ENCODE measurements around the gene CTIF.
A peak's percentile ranks its signal among the peaks of the same experiment; 100 is the strongest.

CTIF gene

GRCh38 chr18:48776641-48777025, 237.8 kb downstream of the CTIF start:
- H3K27me3 ChIP-seq (ENCODE audit: insufficient read depth, poor library complexity, severe bottlenecking) = no peaks in the 10 kb centered on the region
- no peaks in the 10 kb centered on the region for H3K9me3 ChIP-seq (ENCODE audit: severe bottlenecking)
- DNase-seq (ENCODE audit: low spot score) = no peak
- H3K27ac ChIP-seq (ENCODE audit: poor library complexity, severe bottlenecking) = no peak overlapping the region
- no peak overlapping the region for H3K4me3 ChIP-seq (ENCODE audit: severe bottlenecking)
- no peaks in the 10 kb centered on the region for H3K4me1 ChIP-seq (ENCODE audit: insufficient read depth, poor library complexity, severe bottlenecking)
- ATAC-seq (ENCODE audit: low read depth) = no peak; the same call in 2 of the 3 replicates
- no peak for TF ChIP-seq CTCF (IDR thresholded peaks at IDR 0.05; ENCODE audit: poor library complexity, severe bottlenecking)
- H3K36me3 ChIP-seq (ENCODE audit: low read depth) = no peaks in the 10 kb centered on the region

DNA sequence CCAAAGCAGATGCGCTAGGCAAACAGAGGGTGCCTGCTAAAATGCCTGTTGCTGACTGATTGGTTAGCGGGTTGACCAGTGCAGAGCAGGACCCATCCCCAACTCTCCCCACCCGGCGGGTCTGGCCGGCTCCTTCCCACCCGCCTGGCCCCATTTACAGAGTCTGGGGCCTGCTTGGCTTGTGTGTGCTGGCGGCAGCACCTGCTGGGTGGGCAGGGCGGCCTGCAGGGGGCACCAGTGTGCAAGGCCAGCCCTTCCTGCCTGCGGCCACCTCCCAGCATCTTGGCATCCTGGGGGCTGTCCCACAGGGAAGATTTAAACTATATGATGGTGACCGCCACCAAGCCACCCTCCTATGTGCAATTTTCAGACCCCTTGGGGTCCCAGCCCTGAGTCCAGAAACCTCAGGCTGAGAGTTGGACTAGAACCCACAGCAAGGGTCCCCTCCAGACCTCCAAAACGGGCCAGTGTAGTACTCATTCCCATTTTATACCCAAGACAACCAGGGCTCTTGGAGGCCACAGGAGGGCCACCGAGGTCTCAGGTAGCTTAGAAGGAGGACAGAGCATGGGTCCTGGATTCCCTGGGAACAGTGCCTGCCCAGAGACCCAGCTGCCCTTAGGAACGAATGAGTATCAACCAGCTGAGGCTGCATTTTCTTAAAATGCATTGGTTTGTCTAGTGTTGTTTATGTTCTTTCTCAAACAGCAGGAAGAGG, 238.4 kb downstream of the CTIF start:
- no peak overlapping the region for H3K27ac ChIP-seq (ENCODE audit: poor library complexity, severe bottlenecking)
- no peak overlapping the region for H3K4me3 ChIP-seq (ENCODE audit: severe bottlenecking)
- peak; percentile 77 for TF ChIP-seq CTCF (IDR thresholded peaks at IDR 0.05; ENCODE audit: poor library complexity, severe bottlenecking)
- peak; percentile 54 for ATAC-seq (ENCODE audit: low read depth)
- H3K36me3 ChIP-seq (ENCODE audit: low read depth) = no peaks in the 10 kb centered on the region
- DNase-seq (ENCODE audit: low spot score) = no peak
- H3K9me3 ChIP-seq (ENCODE audit: severe bottlenecking) = no peaks in the 10 kb centered on the region
- no peaks in the 10 kb centered on the region for H3K4me1 ChIP-seq (ENCODE audit: insufficient read depth, poor library complexity, severe bottlenecking)
- H3K27me3 ChIP-seq (ENCODE audit: insufficient read depth, poor library complexity, severe bottlenecking) = no peaks in the 10 kb centered on the region

- no peak for ATAC-seq (ENCODE audit: low read depth)
Observed at GRCh38 chr18:48777744-48778116, 238.9 kb downstream of the CTIF start.

DNA sequence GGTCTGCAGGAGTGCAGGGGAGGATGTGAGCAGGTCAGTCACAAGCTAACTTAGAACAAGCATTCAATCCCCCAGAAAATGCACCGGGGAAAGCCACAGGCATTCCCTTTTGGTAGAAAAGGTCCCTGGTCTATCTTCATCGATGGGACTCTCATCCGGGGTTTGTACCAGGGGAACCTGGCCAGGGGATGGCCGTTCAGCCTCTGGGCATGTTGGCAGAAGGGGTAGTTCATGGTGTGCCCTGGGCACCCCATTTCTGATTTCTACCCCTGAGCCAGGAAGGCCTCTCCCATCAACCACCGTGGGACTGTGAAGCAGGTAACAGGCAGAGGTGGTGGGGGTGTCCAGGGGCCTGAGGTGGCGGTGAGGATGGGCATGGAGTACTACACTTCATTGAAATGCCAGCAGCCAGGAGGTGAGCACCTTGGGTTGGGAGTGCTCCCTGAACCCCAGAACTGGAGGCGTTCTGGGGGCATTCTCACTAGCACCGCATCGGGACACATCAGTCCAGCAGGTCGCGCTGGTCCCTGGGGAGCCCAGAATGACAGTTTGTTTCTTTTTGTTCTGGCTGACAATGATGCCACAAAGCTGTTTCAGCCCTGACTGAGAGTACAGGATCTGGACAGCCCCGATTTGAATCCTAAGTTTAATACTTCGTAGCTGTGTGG, 239.6 kb downstream of the CTIF start:
- no peaks in the 10 kb centered on the region for H3K36me3 ChIP-seq (ENCODE audit: low read depth)
- ATAC-seq (ENCODE audit: low read depth) = no peak
- no peaks in the 10 kb centered on the region for H3K9me3 ChIP-seq (ENCODE audit: severe bottlenecking)
- no peaks in the 10 kb centered on the region for H3K4me1 ChIP-seq (ENCODE audit: insufficient read depth, poor library complexity, severe bottlenecking)
- no peak overlapping the region for H3K27ac ChIP-seq (ENCODE audit: poor library complexity, severe bottlenecking)
- H3K27me3 ChIP-seq (ENCODE audit: insufficient read depth, poor library complexity, severe bottlenecking) = no peaks in the 10 kb centered on the region
- no peak overlapping the region for H3K4me3 ChIP-seq (ENCODE audit: severe bottlenecking)
- no peak for TF ChIP-seq CTCF (IDR thresholded peaks at IDR 0.05; ENCODE audit: poor library complexity, severe bottlenecking)
- DNase-seq (ENCODE audit: low spot score) = no peak

More at GRCh38 chr18:48777744-48778116, 238.9 kb downstream of the CTIF start:
- no peaks in the 10 kb centered on the region for H3K36me3 ChIP-seq (ENCODE audit: low read depth)
- no peak overlapping the region for H3K4me3 ChIP-seq (ENCODE audit: severe bottlenecking)
- H3K27ac ChIP-seq (ENCODE audit: poor library complexity, severe bottlenecking) = no peak overlapping the region
- no peaks in the 10 kb centered on the region for H3K9me3 ChIP-seq (ENCODE audit: severe bottlenecking)
- TF ChIP-seq CTCF (IDR thresholded peaks at IDR 0.05; ENCODE audit: poor library complexity, severe bottlenecking) = no peak
- no peaks in the 10 kb centered on the region for H3K4me1 ChIP-seq (ENCODE audit: insufficient read depth, poor library complexity, severe bottlenecking)
- no peak for DNase-seq (ENCODE audit: low spot score)
- no peaks in the 10 kb centered on the region for H3K27me3 ChIP-seq (ENCODE audit: insufficient read depth, poor library complexity, severe bottlenecking)

GRCh38 chr18:48779462-48779861, 240.6 kb downstream of the CTIF start:
- Histone ChIP-seq H3K27ac (ENCODE audit: poor library complexity, severe bottlenecking) (no peak overlapping the region), H3K36me3 (ENCODE audit: low read depth) (no peaks in the 10 kb centered on the region), H3K4me3 (ENCODE audit: severe bottlenecking) (no peak overlapping the region), H3K27me3 (ENCODE audit: insufficient read depth, poor library complexity, severe bottlenecking) (no peaks in the 10 kb centered on the region), H3K4me1 (ENCODE audit: insufficient read depth, poor library complexity, severe bottlenecking) (no peaks in the 10 kb centered on the region), H3K9me3 (ENCODE audit: severe bottlenecking) (no peaks in the 10 kb centered on the region)
- no peak for TF ChIP-seq CTCF (IDR thresholded peaks at IDR 0.05; ENCODE audit: poor library complexity, severe bottlenecking)
- ATAC-seq (ENCODE audit: low read depth) = no peak
- no peak for DNase-seq (ENCODE audit: low spot score)
